H54 (cell line): ENCODE measurements around the gene LY6G6D.

ENCODE experiments used
- DNase-seq: peaks from one replicate; pipeline ENCODE4 v3.0.0; 2011; ENCODE audit warnings: low spot score, mixed read lengths; ENCODE audit not compliant: insufficient read length
- FAIRE-seq: peaks from 3 replicates; lab custom pipeline; 2011; peaks lifted over from hg19 to GRCh38; lab: Jason Lieb, UNC
- POLR2A ChIP-seq: IDR thresholded peaks from 2 replicates; pipeline ENCODE4 v1.6.1; 2011; ENCODE audit warnings: low read depth, mild to moderate bottlenecking, low read length

The LY6G6D gene

GRCh38 chr6:31729979-31730630 is 15.0 kb downstream of the LY6G6D start:
- FAIRE-seq (no peak), DNase-seq (peak; percentile 63)
- peak; percentile 48; the same call in 1 of the 2 replicates for TF ChIP-seq POLR2A

- TF ChIP-seq POLR2A, result no peak
- FAIRE-seq, result no peak
- DNase-seq, result no peak
Observed at GRCh38 chr6:31730631-31731086, 15.5 kb downstream of the LY6G6D start.

GRCh38 chr6:31732029-31732428 is 16.9 kb downstream of the LY6G6D start:
- no peak for FAIRE-seq
- TF ChIP-seq POLR2A, result no peak
- DNase-seq, result no peak

- no peak for TF ChIP-seq POLR2A
- FAIRE-seq, result no peak
- DNase-seq, result no peak
Observed at GRCh38 chr6:31733734-31734133, 18.6 kb downstream of the LY6G6D start.

GRCh38 chr6:31734247-31734820 is 19.2 kb downstream of the LY6G6D start:
- FAIRE-seq (no peak), DNase-seq (no peak)
- TF ChIP-seq POLR2A, result no peak

GRCh38 chr6:31734821-31735406 is 19.8 kb downstream of the LY6G6D start:
- TF ChIP-seq POLR2A, result peak; percentile 53; the same call in 1 of the 2 replicates
- FAIRE-seq (no peak), DNase-seq (peak; percentile 69)

- no peak for FAIRE-seq
- DNase-seq, result peak; percentile 75
- TF ChIP-seq POLR2A, result peak; percentile 88
Observed at GRCh38 chr6:31736021-31736767, 21.0 kb downstream of the LY6G6D start, which contains the start of gene CLIC1. TSS of gene CLIC1 (minus strand) at chr6:31736530. CDS start at chr6:31736300, 230 bp downstream.

- DNase-seq (no peak), FAIRE-seq (no peak)
Observed at GRCh38 chr6:31736768-31737314, 21.7 kb downstream of the LY6G6D start.

GRCh38 chr6:31737315-31737990 is 22.3 kb downstream of the LY6G6D start:
- FAIRE-seq, result no peak
- no peak for DNase-seq
- TF ChIP-seq POLR2A, result no peak

More at GRCh38 chr6:31736768-31737314, 21.7 kb downstream of the LY6G6D start:
- TF ChIP-seq POLR2A, result no peak

GRCh38 chr6:31737991-31738979 is 23.1 kb downstream of the LY6G6D start:
- peak; percentile 71 for DNase-seq
- TF ChIP-seq POLR2A, result peak; percentile 34; the same call in 1 of the 2 replicates
- FAIRE-seq, result peak; percentile 36

GRCh38 chr6:31739639-31740396 is 24.7 kb downstream of the LY6G6D start, which contains the start of gene MSH5:
TSS of gene MSH5 (plus strand) at chr6:31740005. CDS start at chr6:31740467, 462 bp downstream.
- DNase-seq (peak; percentile 90), FAIRE-seq (peak; percentile 72)
- TF ChIP-seq POLR2A, result peak; percentile 49
